ENCODE results near the gene RYR3. TPM values are rescaled to one million over a fixed set of nuclear protein-coding genes. Genes with fewer than 3 reads are reported as not detected.

Gene RYR3
- total RNA-seq, 1 donor from 2014 or later: not detected

GRCh38 chr15:33655488-33655887 is 344.7 kb downstream of the RYR3 start:
- ATAC-seq (ENCODE audit: low read depth): no peak
- CTCF ChIA-PET: no interaction called here
- H3K9me3 Mint-ChIP-seq: no peaks in the 10 kb centered on the region
- no peaks in the 10 kb centered on the region for H3K36me3 Mint-ChIP-seq (ENCODE audit: low read depth)
- no peak for TF ChIP-seq CTCF (IDR thresholded peaks at IDR 0.05)
- intact Hi-C loops (cut with micrococcal nuclease): no loop called here
- peaks cover 3% of the 10 kb centered on the region for H3K27me3 Mint-ChIP-seq
- H3K4me1 Mint-ChIP-seq: no peaks in the 10 kb centered on the region
- DNase-seq: no peak
- no peak overlapping the region for H3K27ac Mint-ChIP-seq
- POLR2A ChIA-PET: no interaction called here
- no peak overlapping the region for H3K4me3 Mint-ChIP-seq

- ChIA-PET CTCF (no interaction called here), POLR2A (no interaction called here)
- no peaks in the 10 kb centered on the region for H3K4me1 Mint-ChIP-seq
- no peak overlapping the region for H3K4me3 Mint-ChIP-seq
- no peak for TF ChIP-seq CTCF (IDR thresholded peaks at IDR 0.05)
- H3K27me3 Mint-ChIP-seq: peaks cover 3% of the 10 kb centered on the region
- ATAC-seq (ENCODE audit: low read depth) (no peak), DNase-seq (no peak)
- no peak overlapping the region for H3K27ac Mint-ChIP-seq
- no peaks in the 10 kb centered on the region for H3K36me3 Mint-ChIP-seq (ENCODE audit: low read depth)
- H3K9me3 Mint-ChIP-seq: no peaks in the 10 kb centered on the region
- intact Hi-C loops (cut with micrococcal nuclease): no loop called here
These were observed 345.4 kb downstream of the RYR3 start for GRCh38 chr15:33656168-33656567.

- Mint-ChIP-seq H3K4me3 (no peak overlapping the region), H3K9me3 (no peaks in the 10 kb centered on the region), H3K36me3 (ENCODE audit: low read depth) (no peaks in the 10 kb centered on the region), H3K27me3 (peaks cover 4% of the 10 kb centered on the region), H3K27ac (no peak overlapping the region), H3K4me1 (no peaks in the 10 kb centered on the region)
- no peak for DNase-seq
- ChIA-PET POLR2A (no interaction called here), CTCF (no interaction called here)
- TF ChIP-seq CTCF (IDR thresholded peaks at IDR 0.05): no peak
- intact Hi-C loops (cut with micrococcal nuclease): no loop called here
- no peak for ATAC-seq (ENCODE audit: low read depth)
These were observed 349.4 kb downstream of the RYR3 start for GRCh38 chr15:33660151-33660550.

- DNase-seq (no peak), ATAC-seq (ENCODE audit: low read depth) (no peak)
- no peak overlapping the region for H3K4me3 Mint-ChIP-seq
- no peaks in the 10 kb centered on the region for H3K4me1 Mint-ChIP-seq
- H3K27ac Mint-ChIP-seq: no peak overlapping the region
- H3K27me3 Mint-ChIP-seq: peaks cover 4% of the 10 kb centered on the region
- POLR2A ChIA-PET: no interaction called here
- H3K36me3 Mint-ChIP-seq (ENCODE audit: low read depth): no peaks in the 10 kb centered on the region
- CTCF ChIA-PET: no interaction called here
- no peaks in the 10 kb centered on the region for H3K9me3 Mint-ChIP-seq
- no peak for TF ChIP-seq CTCF (IDR thresholded peaks at IDR 0.05)
- intact Hi-C loops (cut with micrococcal nuclease): no loop called here
These were observed 351.2 kb downstream of the RYR3 start for GRCh38 chr15:33662014-33662413.

GRCh38 chr15:33664947-33665346 is 354.2 kb downstream of the RYR3 start:
- ChIA-PET CTCF (no interaction called here), POLR2A (no interaction called here)
- no peaks in the 10 kb centered on the region for H3K9me3 Mint-ChIP-seq
- DNase-seq (no peak), ATAC-seq (ENCODE audit: low read depth) (no peak)
- H3K27ac Mint-ChIP-seq: no peak overlapping the region
- peaks cover 3% of the 10 kb centered on the region for H3K27me3 Mint-ChIP-seq
- H3K4me3 Mint-ChIP-seq: no peak overlapping the region
- H3K4me1 Mint-ChIP-seq: no peaks in the 10 kb centered on the region
- intact Hi-C loops (cut with micrococcal nuclease): no loop called here
- TF ChIP-seq CTCF (IDR thresholded peaks at IDR 0.05): no peak
- H3K36me3 Mint-ChIP-seq (ENCODE audit: low read depth): no peaks in the 10 kb centered on the region

Measured in activated B cell treated with CpG ODN at 0.5 μM for 24 hours (primary cell).